SK-N-MC (cell line): ENCODE measurements around the gene AGXT2.

Experiments used
- DNase-seq: peaks from one replicate; pipeline ENCODE4 v3.0.0-alpha.2; 2011; ENCODE audit warnings: low read depth, low spot score
- H3K27ac ChIP-seq: fragments of 200-600 bp; sonication (generic); 2 replicates; pipeline ENCODE4 v1.5.1; 2016; ENCODE audit warnings: mixed run types
- H3K36me3 ChIP-seq: fragments of 200-600 bp; sonication (generic); 2 replicates; pipeline ENCODE4 v1.6.1; 2017; ENCODE audit warnings: antibody characterized with exemption, low read length, mixed read lengths; ENCODE audit not compliant: insufficient read depth
- H3K4me3 ChIP-seq: fragments of 200-600 bp; sonication (generic); 2 replicates; pipeline ENCODE4 v1.5.1; 2016
- H3K9ac ChIP-seq: fragments of 200-600 bp; sonication (generic); 2 replicates; pipeline ENCODE4 v1.8.0; 2017; ENCODE audit warnings: mixed run types, mixed read lengths; ENCODE audit not compliant: insufficient read length
- H3K9me3 ChIP-seq: fragments of 200-600 bp; sonication (generic); 2 replicates; pipeline ENCODE4 v1.6.1; 2017; ENCODE audit warnings: low read depth, mild to moderate bottlenecking, antibody characterized with exemption, low read length, moderate library complexity, mixed read lengths
- EZH2 ChIP-seq: fragments of 200-600 bp; sonication (generic); IDR thresholded peaks from one replicate; pipeline ENCODE4 v1.6.1; 2017; ENCODE audit warnings: antibody characterized with exemption
- FOXP2 ChIP-seq: optimal IDR thresholded peaks from 2 replicates; pipeline ENCODE3; 2011; ENCODE audit warnings: mild to moderate bottlenecking, moderate library complexity; ENCODE audit not compliant: insufficient read depth; ENCODE audit errors: extremely low read length, control extremely low read depth
- POLR2AphosphoS5 ChIP-seq: IDR thresholded peaks from 2 replicates; pipeline ENCODE4 v1.6.1; 2012; ENCODE audit warnings: mild to moderate bottlenecking, low read depth, low read length, borderline replicate concordance

The AGXT2 gene

DNA sequence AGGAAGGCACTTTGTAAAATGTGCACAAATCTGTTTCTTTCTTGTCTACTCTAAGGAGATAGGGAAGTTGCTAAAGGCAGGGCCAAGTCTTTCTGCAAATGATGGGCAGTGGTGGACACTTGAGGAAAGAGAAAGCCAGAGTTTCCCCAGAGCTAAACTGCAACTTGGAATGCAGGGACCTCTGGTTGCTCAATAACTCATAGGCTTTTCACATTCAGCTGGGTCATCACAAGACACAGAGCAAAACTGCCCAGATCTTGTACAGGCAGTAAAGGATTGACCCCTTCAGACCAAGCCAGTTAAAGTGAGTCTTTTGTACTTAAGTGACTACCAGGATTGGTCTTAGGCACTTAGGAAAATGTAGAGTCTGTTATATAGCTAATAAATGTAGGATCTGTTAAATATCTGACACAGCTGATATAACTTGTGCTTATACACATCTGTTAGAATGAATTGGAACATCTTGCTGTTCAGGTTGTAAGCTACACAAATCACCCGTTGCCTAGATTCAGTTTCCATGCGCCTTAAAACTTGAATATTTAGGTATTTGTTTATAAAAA lies 13.5 kb upstream of the AGXT2 start:
- TF ChIP-seq FOXP2 (no peak), POLR2AphosphoS5 (no peak), EZH2 (no peak)
- Histone ChIP-seq H3K27ac (no peak overlapping the region), H3K9ac (no peak overlapping the region), H3K36me3 (no peaks in the 10 kb centered on the region), H3K9me3 (no peaks in the 10 kb centered on the region), H3K4me3 (no peak overlapping the region)
- DNase-seq = no peak

GRCh38 chr5:35060236-35060635 lies 12.5 kb upstream of the AGXT2 start:
- H3K4me3 ChIP-seq = no peak overlapping the region
- DNase-seq = no peak
- no peak for TF ChIP-seq EZH2
- no peak for TF ChIP-seq FOXP2
- TF ChIP-seq POLR2AphosphoS5 = no peak
- no peak overlapping the region for H3K27ac ChIP-seq
- H3K9ac ChIP-seq = no peak overlapping the region
- no peaks in the 10 kb centered on the region for H3K36me3 ChIP-seq
- no peaks in the 10 kb centered on the region for H3K9me3 ChIP-seq

GRCh38 chr5:35059251-35059650 lies 11.5 kb upstream of the AGXT2 start:
- no peak for DNase-seq
- no peak overlapping the region for H3K9ac ChIP-seq
- H3K36me3 ChIP-seq = no peaks in the 10 kb centered on the region
- H3K4me3 ChIP-seq = no peak overlapping the region
- H3K27ac ChIP-seq = no peak overlapping the region
- H3K9me3 ChIP-seq = no peaks in the 10 kb centered on the region
- no peak for TF ChIP-seq FOXP2
- no peak for TF ChIP-seq EZH2
- no peak for TF ChIP-seq POLR2AphosphoS5

- TF ChIP-seq FOXP2 (no peak), EZH2 (no peak), POLR2AphosphoS5 (no peak)
- H3K27ac ChIP-seq = no peak overlapping the region
- no peak overlapping the region for H3K9ac ChIP-seq
- H3K4me3 ChIP-seq = no peak overlapping the region
- H3K9me3 ChIP-seq = no peaks in the 10 kb centered on the region
- no peak for DNase-seq
- no peaks in the 10 kb centered on the region for H3K36me3 ChIP-seq
These were observed 10.6 kb upstream of the AGXT2 start for GRCh38 chr5:35058374-35058788.

DNA sequence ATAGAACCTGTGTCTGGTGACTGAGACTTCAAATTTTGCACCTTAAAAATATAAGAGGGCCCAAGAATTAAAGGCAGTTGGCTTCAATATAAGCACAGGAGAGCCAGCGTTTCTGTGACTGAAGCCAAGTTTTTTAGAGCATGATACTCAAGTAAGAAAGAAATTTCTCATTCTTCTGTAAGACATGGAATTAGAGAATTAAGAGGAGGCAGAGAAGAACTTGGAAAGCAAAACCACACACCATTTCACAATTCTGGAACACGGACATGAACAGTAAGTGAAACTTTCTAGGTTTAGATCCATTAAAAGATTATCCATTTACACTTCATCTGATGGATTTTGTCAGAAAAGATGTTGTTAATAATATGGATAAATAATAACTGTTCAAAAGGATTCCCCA lies 8.9 kb upstream of the AGXT2 start:
- DNase-seq = no peak
- Histone ChIP-seq H3K9me3 (no peaks in the 10 kb centered on the region), H3K36me3 (no peaks in the 10 kb centered on the region), H3K4me3 (no peak overlapping the region), H3K9ac (no peak overlapping the region), H3K27ac (no peak overlapping the region)
- TF ChIP-seq POLR2AphosphoS5 (no peak), FOXP2 (no peak), EZH2 (no peak)

DNA sequence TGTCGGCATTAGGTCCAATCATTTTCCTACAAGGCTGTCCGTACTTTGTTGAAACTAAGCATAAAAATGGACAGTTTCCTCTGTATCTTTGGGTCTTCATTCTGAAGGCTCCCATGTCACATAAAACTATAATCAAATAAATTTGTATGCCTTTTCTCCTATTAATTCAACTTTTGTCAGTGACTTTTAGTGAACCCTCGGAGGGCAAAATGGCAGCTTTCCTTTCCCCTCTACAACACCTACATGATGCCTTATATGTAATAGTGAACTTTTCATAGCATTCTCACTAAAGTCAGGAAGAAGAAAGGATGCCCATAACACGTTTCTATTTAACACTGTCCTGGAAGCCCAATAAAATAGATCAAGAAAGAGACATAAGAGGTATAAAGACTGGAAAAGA lies 5.1 kb upstream of the AGXT2 start:
- no peak for DNase-seq
- Histone ChIP-seq H3K4me3 (no peak overlapping the region), H3K9me3 (no peaks in the 10 kb centered on the region), H3K9ac (no peak overlapping the region), H3K36me3 (no peaks in the 10 kb centered on the region), H3K27ac (no peak overlapping the region)
- TF ChIP-seq POLR2AphosphoS5 (no peak), EZH2 (no peak), FOXP2 (no peak)

- TF ChIP-seq POLR2AphosphoS5 (no peak), FOXP2 (no peak), EZH2 (no peak)
- no peak overlapping the region for H3K4me3 ChIP-seq
- no peaks in the 10 kb centered on the region for H3K36me3 ChIP-seq
- no peak for DNase-seq
- no peak overlapping the region for H3K9ac ChIP-seq
- no peaks in the 10 kb centered on the region for H3K9me3 ChIP-seq
- no peak overlapping the region for H3K27ac ChIP-seq
These were observed 2.9 kb upstream of the AGXT2 start for GRCh38 chr5:35050541-35051126.

- Histone ChIP-seq H3K4me3 (no peak overlapping the region), H3K36me3 (no peaks in the 10 kb centered on the region), H3K9me3 (no peaks in the 10 kb centered on the region), H3K27ac (no peak overlapping the region), H3K9ac (no peak overlapping the region)
- TF ChIP-seq POLR2AphosphoS5 (no peak), FOXP2 (no peak)
- DNase-seq = no peak
These were observed 1.2 kb upstream of the AGXT2 start for GRCh38 chr5:35048910-35049309.

- no peaks in the 10 kb centered on the region for H3K36me3 ChIP-seq
- H3K4me3 ChIP-seq = no peak overlapping the region
- DNase-seq = no peak
- H3K9ac ChIP-seq = no peak overlapping the region
- no peak overlapping the region for H3K27ac ChIP-seq
- H3K9me3 ChIP-seq = no peaks in the 10 kb centered on the region
- TF ChIP-seq POLR2AphosphoS5 = no peak
- no peak for TF ChIP-seq FOXP2
- TF ChIP-seq EZH2 = no peak
These were observed 975 bp downstream of the AGXT2 start for GRCh38 chr5:35046774-35047173.
